CD14-positive monocyte (primary cell): Measurements from ENCODE around the gene GPR183. TPM values are rescaled to one million over a fixed set of nuclear protein-coding genes. Genes with fewer than 3 reads are reported as not detected.

Source experiments
- DNase-seq, 3 donors: peaks; one replicate each; pipeline ENCODE4 v3.0.0-alpha.2; 2011 to 2022
- H2AFZ ChIP-seq: 2 replicates; pipeline ENCODE4 v1.6.0; 2012; ENCODE audit warnings: mild to moderate bottlenecking, low read depth, low read length, inconsistent platforms; ENCODE audit not compliant: insufficient read depth, poor library complexity, severe bottlenecking
- H3K27ac ChIP-seq, 2 donors: 1 replicate in 1 of 2; 2 replicates in 1 of 2; pipeline ENCODE4 v1.5.1; 2012 to 2013; ENCODE audit warnings: low read length in 2 of 2, control low read depth in 1 of 2, inconsistent platforms in 1 of 2, low read depth in 1 of 2, mild to moderate bottlenecking in 1 of 2
- H3K27me3 ChIP-seq, 2 donors: one replicate each; pipeline versions ENCODE4 v1.6.0 to v1.6.1; 2011 to 2013; ENCODE audit warnings: low read length in 2 of 2; ENCODE audit not compliant: control insufficient read depth in 2 of 2, insufficient read depth in 2 of 2
- H3K36me3 ChIP-seq, 2 donors: replicated peaks in 1 of 2; 1 replicate in 1 of 2; 2 replicates in 1 of 2; pipeline versions ENCODE4 v1.5.1 to v1.6.1; 2012 to 2013; ENCODE audit warnings: low read length in 2 of 2, control low read depth in 1 of 2, inconsistent platforms in 1 of 2, mild to moderate bottlenecking in 1 of 2; ENCODE audit not compliant: insufficient read depth in 2 of 2, control insufficient read depth in 1 of 2
- H3K4me1 ChIP-seq, 2 donors: 1 replicate in 1 of 2; 2 replicates in 1 of 2; pipeline versions ENCODE4 v1.5.1 to v1.6.1; 2012 to 2013; ENCODE audit warnings: low read length in 2 of 2, control low read depth in 1 of 2, inconsistent platforms in 1 of 2, mild to moderate bottlenecking in 1 of 2, moderate library complexity in 1 of 2; ENCODE audit not compliant: insufficient read depth in 2 of 2, control insufficient read depth in 1 of 2
- H3K4me2 ChIP-seq: replicated peaks from 2 replicates; pipeline ENCODE3; 2012; ENCODE audit warnings: low read length, moderate library complexity, mild to moderate bottlenecking; ENCODE audit not compliant: poor library complexity, severe bottlenecking; ENCODE audit errors: extremely low read depth
- H3K4me3 ChIP-seq, 3 experiments: fragments of 200-600 bp in 1 of 3; sonication (generic) in 1 of 3; replicated peaks in 1 of 3; 1 replicate in 2 of 3; 2 replicates in 1 of 3; pipeline ENCODE4 v1.5.1; 2011 to 2013; ENCODE audit warnings: low read length in 3 of 3, mild to moderate bottlenecking in 3 of 3, control low read depth in 2 of 3, low read depth in 2 of 3, inconsistent platforms in 1 of 3, moderate library complexity in 1 of 3
- H3K79me2 ChIP-seq: 2 replicates; pipeline ENCODE4 v1.6.0; 2012; ENCODE audit warnings: mild to moderate bottlenecking, control low read depth, inconsistent platforms, low read length, moderate library complexity; ENCODE audit not compliant: insufficient read depth
- H3K9ac ChIP-seq: 2 replicates; pipeline ENCODE4 v1.6.0; 2017; ENCODE audit warnings: low read length, mild to moderate bottlenecking; ENCODE audit not compliant: insufficient read depth, poor library complexity, severe bottlenecking
- H3K9me3 ChIP-seq, 2 donors: replicated peaks in 1 of 2; 1 replicate in 1 of 2; 2 replicates in 1 of 2; pipeline versions ENCODE4 v1.5.1 to v1.6.1; 2012 to 2013; ENCODE audit warnings: low read length in 2 of 2, control low read depth in 1 of 2; ENCODE audit not compliant: control insufficient read depth in 1 of 2, insufficient read depth in 1 of 2
- H4K20me1 ChIP-seq: 2 replicates; pipeline ENCODE4 v1.6.0; 2012; ENCODE audit warnings: mild to moderate bottlenecking, low read length, control low read depth, moderate library complexity; ENCODE audit not compliant: insufficient read depth
- H3K27ac Mint-ChIP-seq, 7 donors: one replicate each; pipeline ENCODE4 v1.8.0; 2020; ENCODE audit warnings: mild to moderate bottlenecking in 7 of 7, mixed read lengths in 7 of 7, moderate library complexity in 6 of 7, inconsistent platforms in 2 of 7
- H3K27me3 Mint-ChIP-seq, 3 donors: one replicate each; pipeline ENCODE4 v1.8.0; 2021 to 2022; ENCODE audit warnings: low read depth in 3 of 3, mild to moderate bottlenecking in 3 of 3, mixed read lengths in 3 of 3, moderate library complexity in 3 of 3, inconsistent platforms in 1 of 3
- H3K36me3 Mint-ChIP-seq, 2 donors: one replicate each; pipeline ENCODE4 v1.8.0; 2020; ENCODE audit warnings: mixed read lengths in 2 of 2, inconsistent platforms in 1 of 2, mild to moderate bottlenecking in 1 of 2
- H3K4me1 Mint-ChIP-seq: one replicate; pipeline ENCODE4 v1.8.0; 2020; ENCODE audit warnings: mild to moderate bottlenecking, mixed read lengths
- H3K4me3 Mint-ChIP-seq, 2 donors: one replicate each; pipeline ENCODE4 v1.8.0; 2020; ENCODE audit warnings: mild to moderate bottlenecking in 2 of 2, mixed read lengths in 2 of 2, moderate library complexity in 1 of 2
- H3K9me3 Mint-ChIP-seq, 7 donors: one replicate each; pipeline ENCODE4 v1.8.0; 2020 to 2022; ENCODE audit warnings: mixed read lengths in 7 of 7, mild to moderate bottlenecking in 6 of 7, moderate library complexity in 6 of 7, inconsistent platforms in 2 of 7
- CTCF ChIP-seq: fragments of 200-600 bp; IDR thresholded peaks from one replicate; pipeline ENCODE4 v1.8.0; 2022; ENCODE audit warnings: antibody characterized with exemption, mild to moderate bottlenecking
- WGBS: methylation state at CpG from one replicate; pipeline ENCODE4 v1.1.5; 2013; ENCODE audit warnings: missing lambda C conversion rate; ENCODE audit not compliant: insufficient coverage; 5-methylcytosine and 5-hydroxymethylcytosine counted together
- intact Hi-C, 2 donors: fragments of 100-400 bp; cut with micrococcal nuclease; formaldehyde crosslinking; loops; one replicate each; pipeline versions ENCODE4 v1.15.0 to v1.15.1; 2023
- polyA plus RNA-seq, 3 donors: library from polyadenylated mRNA; depleted of rRNA in 1 of 3; unstranded in 2 of 3; stranded (reverse) in 1 of 3; fragments of 300-500 nt in 2 of 3; fragments of >200 nt in 1 of 3; fragmentation: Illumina TruSeq in 2 of 3; gene quantifications; 1 replicate in 2 of 3; 2 replicates in 1 of 3; pipeline ENCODE4 v1.2.3, GENCODE V29; 2012 to 2021

Gene GPR183
- polyA plus RNA-seq, 3 donors: 190 to 459 (median 288) TPM

- peak; percentile 69 to 89 (median 80) for DNase-seq
- Histone ChIP-seq H3K4me3 (peak overlapping the region in 2 of 3 experiments; percentile 23 to 58), H3K36me3 (peaks cover 11% of the 10 kb centered on the region in 2 donors), H4K20me1 (no peaks in the 10 kb centered on the region), H3K4me2 (peak overlapping the region; percentile 65), H3K27ac (peak overlapping the region in 1 of 2 donors; percentile 85), H3K9me3 (no peaks in the 10 kb centered on the region), H2AFZ (no peak overlapping the region), H3K27me3 (no peaks in the 10 kb centered on the region), H3K9ac (peak overlapping the region; percentile 38), H3K79me2 (peaks cover 87% of the 10 kb centered on the region), H3K4me1 (peaks cover 56 to 77% of the 10 kb centered on the region in 2 donors)
- intact Hi-C loops: loop anchor here in 1 of 2 donors (5.0 kb wide), 1 partner anchor 57 kb away; the partner anchor contains the start of gene UBAC2
- peak overlapping the region; percentile 88 to 93 (median 90) for H3K27ac Mint-ChIP-seq
- H3K27me3 Mint-ChIP-seq: no peaks in the 10 kb centered on the region
- TF ChIP-seq CTCF: no peak
- peaks cover 34 to 35% of the 10 kb centered on the region in 2 donors for H3K36me3 Mint-ChIP-seq
- peaks cover 65% of the 10 kb centered on the region for H3K4me1 Mint-ChIP-seq
- H3K9me3 Mint-ChIP-seq: no peaks in the 10 kb centered on the region
- peak overlapping the region; percentile 49 to 79 for H3K4me3 Mint-ChIP-seq
- no CpG with 5 or more reads among the region's 3 CpGs for WGBS
Measured at GRCh38 chr13:99258946-99259345, 48.3 kb downstream of the GPR183 start.

GRCh38 chr13:99258210-99258860 lies 48.9 kb downstream of the GPR183 start, which contains the start of gene GPR18:
Gene GPR18, minus strand, starts transcription at chr13:99258379. Its CDS starts 2,507 bp downstream, at chr13:99255872.
- H3K36me3 ChIP-seq: peaks cover 11% of the 10 kb centered on the region in 2 donors
- TF ChIP-seq CTCF: no peak
- no peaks in the 10 kb centered on the region for H3K9me3 ChIP-seq
- intact Hi-C loops: loop anchor here in 1 of 2 donors (5.0 kb wide), 1 partner anchor 56 kb away; the partner anchor contains the start of gene UBAC2
- H3K36me3 Mint-ChIP-seq: peaks cover 34 to 38% of the 10 kb centered on the region in 2 donors
- H4K20me1 ChIP-seq: no peaks in the 10 kb centered on the region
- peak within 1 kb of the TSS; percentile 12 to 58 (median 44) for H3K4me3 ChIP-seq
- H3K27ac Mint-ChIP-seq: peak within 1 kb of the TSS; percentile 88 to 93 (median 90)
- peaks cover 87% of the 10 kb centered on the region for H3K79me2 ChIP-seq
- no peaks in the 10 kb centered on the region for H3K27me3 ChIP-seq
- H3K27ac ChIP-seq: peak within 1 kb of the TSS; percentile 71 to 85
- H3K4me1 Mint-ChIP-seq: peaks cover 58% of the 10 kb centered on the region
- no peaks in the 10 kb centered on the region for H3K27me3 Mint-ChIP-seq
- peaks cover 50 to 71% of the 10 kb centered on the region in 2 donors for H3K4me1 ChIP-seq
- H3K4me2 ChIP-seq: peak within 1 kb of the TSS; percentile 65
- peak within 1 kb of the TSS; percentile 38 for H3K9ac ChIP-seq
- no peak within 1 kb of the TSS for H2AFZ ChIP-seq
- H3K9me3 Mint-ChIP-seq: no peaks in the 10 kb centered on the region
- DNase-seq: peak; percentile 44 to 64 (median 52)
- peak within 1 kb of the TSS; percentile 69 to 85 for H3K4me3 Mint-ChIP-seq
- WGBS: 17% methylated on average over 1 of the region's 4 CpGs
